MM.1S (cell line): ENCODE results near the gene LAPTM4A.
"Not testable (repeated sequence)": the region's sequence is repeated elsewhere in the genome, so short reads cannot be mapped to it uniquely, and the experiment has no call there.

Experiments
- DNase-seq: peaks from one replicate; pipeline ENCODE4 v3.0.0-alpha.2; 2015
- H2AFZ ChIP-seq: fragments of 300-600 bp; sonication (generic); 2 replicates; pipeline ENCODE4 v1.6.0; 2016; ENCODE audit warnings: antibody characterized with exemption, low read length
- H3F3A ChIP-seq: fragments of 300-600 bp; sonication (generic); 2 replicates; pipeline ENCODE4 v1.6.1; 2016; ENCODE audit warnings: mild to moderate bottlenecking, antibody characterized with exemption, low read length, moderate library complexity, mixed read lengths; ENCODE audit not compliant: insufficient read depth
- H3K27ac ChIP-seq: fragments of 300-600 bp; sonication (generic); 2 replicates; pipeline ENCODE4 v1.5.1; 2016; ENCODE audit warnings: mild to moderate bottlenecking, low read length
- H3K27me3 ChIP-seq: fragments of 300-600 bp; sonication (generic); replicated peaks from 2 replicates; pipeline ENCODE4 v1.6.0; 2016; ENCODE audit warnings: low read length; ENCODE audit not compliant: insufficient read depth
- H3K36me3 ChIP-seq: fragments of 300-600 bp; sonication (generic); replicated peaks from 2 replicates; pipeline ENCODE4 v1.6.1; 2016; ENCODE audit warnings: mild to moderate bottlenecking, low read length, mixed read lengths; ENCODE audit not compliant: insufficient read depth
- H3K4me1 ChIP-seq: fragments of 300-600 bp; sonication (generic); 2 replicates; pipeline ENCODE4 v1.6.1; 2016; ENCODE audit warnings: low read length, mixed read lengths
- H3K4me2 ChIP-seq: fragments of 300-600 bp; sonication (generic); 2 replicates; pipeline ENCODE4 v1.6.0; 2016; ENCODE audit warnings: low read depth, low read length
- H3K4me3 ChIP-seq: fragments of 300-600 bp; sonication (generic); 2 replicates; pipeline ENCODE4 v1.5.1; 2016; ENCODE audit warnings: low read length, mixed read lengths
- H3K79me2 ChIP-seq: fragments of 300-600 bp; sonication (generic); 2 replicates; pipeline ENCODE4 v1.6.1; 2016; ENCODE audit warnings: mixed run types, low read length, mixed read lengths
- H3K9ac ChIP-seq: fragments of 300-600 bp; sonication (generic); 2 replicates; pipeline ENCODE4 v1.6.1; 2016; ENCODE audit warnings: low read length, mixed read lengths
- H3K9me2 ChIP-seq: fragments of 300-600 bp; sonication (generic); replicated peaks from 2 replicates; pipeline ENCODE4 v1.6.1; 2016; ENCODE audit warnings: mild to moderate bottlenecking, low read length, mixed read lengths; ENCODE audit not compliant: insufficient read depth
- H3K9me3 ChIP-seq: fragments of 300-600 bp; sonication (generic); replicated peaks from 2 replicates; pipeline ENCODE4 v1.6.1; 2016; ENCODE audit warnings: mild to moderate bottlenecking, low read length, mixed read lengths; ENCODE audit not compliant: insufficient read depth
- H4K20me1 ChIP-seq: fragments of 300-600 bp; sonication (generic); 2 replicates; pipeline ENCODE4 v1.6.1; 2016; ENCODE audit warnings: mild to moderate bottlenecking, low read length, moderate library complexity, mixed read lengths; ENCODE audit not compliant: insufficient read depth
- EZH2 ChIP-seq: fragments of 300-600 bp; sonication (generic); optimal IDR thresholded peaks from 2 replicates; pipeline ENCODE3; 2017; ENCODE audit warnings: low read depth, mild to moderate bottlenecking, antibody characterized with exemption, low read length, mixed read lengths
- EZH2phosphoT487 ChIP-seq: fragments of 300-600 bp; sonication (generic); IDR thresholded peaks from 2 replicates; pipeline ENCODE4 v1.6.1; 2018; ENCODE audit warnings: antibody characterized with exemption, low read length
- TF ChIP-seq, protein P1 (sequence below): fragments of 300-600 bp; sonication (generic); IDR thresholded peaks from 2 replicates; pipeline ENCODE4 v1.5.1; 2016; ENCODE audit warnings: antibody characterized with exemption, low read length, mixed read lengths

LAPTM4A gene

DNA sequence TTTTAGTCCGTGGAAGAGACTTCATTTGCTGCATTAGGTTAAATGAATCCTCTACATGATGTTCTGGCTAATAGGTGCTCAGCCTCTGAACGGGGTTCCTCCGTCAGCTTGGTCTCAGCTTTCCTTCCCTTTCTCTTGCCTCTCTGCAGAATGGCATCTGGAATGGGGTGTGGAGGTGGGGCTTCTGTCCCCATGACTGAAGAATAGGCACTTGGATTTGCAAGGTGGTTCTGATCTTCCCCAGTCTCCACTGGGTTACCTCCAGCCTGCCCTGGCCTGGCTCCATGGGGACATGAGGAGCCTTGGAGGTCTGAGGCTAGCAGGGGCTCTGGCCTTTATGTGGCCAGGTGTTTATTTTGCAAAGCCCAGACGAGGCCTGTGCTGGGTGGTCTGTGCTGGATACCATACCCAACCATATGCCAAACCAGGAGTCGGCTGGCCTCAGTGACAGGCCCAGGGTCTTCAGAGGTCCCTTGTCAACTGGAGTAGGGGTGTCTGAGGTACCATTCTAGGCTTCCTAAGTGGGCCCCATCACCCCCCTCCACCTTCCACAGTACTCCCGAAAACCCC lies 28.2 kb upstream of the LAPTM4A start:
- no peaks in the 10 kb centered on the region for H3F3A ChIP-seq
- no peaks in the 10 kb centered on the region for H3K4me1 ChIP-seq
- no peak overlapping the region for H3K4me2 ChIP-seq
- no peaks in the 10 kb centered on the region for H3K9me2 ChIP-seq
- H2AFZ ChIP-seq: no peak overlapping the region
- DNase-seq: no peak
- H3K4me3 ChIP-seq: no peak overlapping the region
- no peaks in the 10 kb centered on the region for H3K36me3 ChIP-seq
- H4K20me1 ChIP-seq: no peaks in the 10 kb centered on the region
- no peaks in the 10 kb centered on the region for H3K79me2 ChIP-seq
- no peak overlapping the region for H3K9ac ChIP-seq
- TF ChIP-seq EZH2 (no peak), EZH2phosphoT487 (no peak)
- TF ChIP-seq, protein P1, sequence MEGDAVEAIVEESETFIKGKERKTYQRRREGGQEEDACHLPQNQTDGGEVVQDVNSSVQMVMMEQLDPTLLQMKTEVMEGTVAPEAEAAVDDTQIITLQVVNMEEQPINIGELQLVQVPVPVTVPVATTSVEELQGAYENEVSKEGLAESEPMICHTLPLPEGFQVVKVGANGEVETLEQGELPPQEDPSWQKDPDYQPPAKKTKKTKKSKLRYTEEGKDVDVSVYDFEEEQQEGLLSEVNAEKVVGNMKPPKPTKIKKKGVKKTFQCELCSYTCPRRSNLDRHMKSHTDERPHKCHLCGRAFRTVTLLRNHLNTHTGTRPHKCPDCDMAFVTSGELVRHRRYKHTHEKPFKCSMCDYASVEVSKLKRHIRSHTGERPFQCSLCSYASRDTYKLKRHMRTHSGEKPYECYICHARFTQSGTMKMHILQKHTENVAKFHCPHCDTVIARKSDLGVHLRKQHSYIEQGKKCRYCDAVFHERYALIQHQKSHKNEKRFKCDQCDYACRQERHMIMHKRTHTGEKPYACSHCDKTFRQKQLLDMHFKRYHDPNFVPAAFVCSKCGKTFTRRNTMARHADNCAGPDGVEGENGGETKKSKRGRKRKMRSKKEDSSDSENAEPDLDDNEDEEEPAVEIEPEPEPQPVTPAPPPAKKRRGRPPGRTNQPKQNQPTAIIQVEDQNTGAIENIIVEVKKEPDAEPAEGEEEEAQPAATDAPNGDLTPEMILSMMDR: no peak
- H3K9me3 ChIP-seq: no peaks in the 10 kb centered on the region
- H3K27ac ChIP-seq: no peak overlapping the region
- H3K27me3 ChIP-seq: no peaks in the 10 kb centered on the region

DNA sequence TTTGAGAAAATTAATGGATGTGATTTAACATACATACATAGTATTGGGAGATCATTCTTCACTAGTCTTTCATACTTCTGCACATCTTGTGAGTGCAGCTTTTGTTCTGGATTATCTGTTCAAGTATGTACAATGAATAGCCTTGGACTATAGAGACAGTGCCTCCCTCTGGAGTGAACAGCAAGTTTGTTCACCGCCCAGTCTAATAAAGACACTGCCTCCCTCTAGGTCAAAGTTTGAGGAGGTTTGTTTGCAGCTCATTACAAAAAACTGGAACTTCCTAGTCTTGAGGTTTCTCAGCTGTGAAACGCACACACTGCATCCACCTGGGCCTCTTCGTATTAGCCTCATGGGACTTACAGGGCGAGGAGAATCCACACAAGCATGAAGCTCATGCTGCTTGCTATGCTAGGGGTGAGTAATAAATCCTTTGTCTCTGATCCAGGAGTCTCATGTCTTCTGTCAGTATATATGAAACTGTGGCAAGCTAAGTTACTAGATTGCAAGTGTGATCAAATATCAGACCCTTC lies 26.0 kb upstream of the LAPTM4A start:
- Histone ChIP-seq H3K9me2 (no peaks in the 10 kb centered on the region), H3K9me3 (no peaks in the 10 kb centered on the region), H3K27ac (no peak overlapping the region), H3K4me3 (no peak overlapping the region), H4K20me1 (no peaks in the 10 kb centered on the region), H3K36me3 (no peaks in the 10 kb centered on the region), H3K4me1 (no peaks in the 10 kb centered on the region), H3K9ac (no peak overlapping the region), H3K79me2 (no peaks in the 10 kb centered on the region), H3K4me2 (no peak overlapping the region), H3F3A (no peaks in the 10 kb centered on the region), H3K27me3 (no peaks in the 10 kb centered on the region), H2AFZ (no peak overlapping the region)
- TF ChIP-seq EZH2: no peak
- DNase-seq: no peak

DNA sequence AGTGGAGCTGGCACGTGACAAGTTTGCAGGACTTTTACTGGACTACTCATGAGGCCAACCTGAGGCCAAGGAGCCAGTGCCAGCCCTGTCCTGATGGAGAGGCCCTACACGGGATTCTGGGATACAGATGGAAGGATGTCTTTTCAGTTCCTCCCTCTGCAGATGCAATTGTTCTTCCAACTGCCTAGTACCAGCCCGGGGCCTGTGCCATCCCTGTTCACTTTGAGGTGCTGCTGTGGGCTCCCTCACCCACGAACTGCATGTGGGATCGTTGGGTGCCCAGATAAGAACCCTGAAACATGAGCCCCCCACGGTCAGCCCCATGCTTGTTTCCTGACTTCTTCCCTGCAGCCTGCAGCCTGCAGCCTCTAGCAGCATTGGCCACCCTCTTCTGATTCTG lies 25.3 kb upstream of the LAPTM4A start:
- no peaks in the 10 kb centered on the region for H3F3A ChIP-seq
- no peak overlapping the region for H3K4me2 ChIP-seq
- no peaks in the 10 kb centered on the region for H3K27me3 ChIP-seq
- no peaks in the 10 kb centered on the region for H3K36me3 ChIP-seq
- no peak overlapping the region for H3K27ac ChIP-seq
- H3K9ac ChIP-seq: no peak overlapping the region
- DNase-seq: no peak
- H3K79me2 ChIP-seq: no peaks in the 10 kb centered on the region
- no peaks in the 10 kb centered on the region for H3K9me2 ChIP-seq
- no peak overlapping the region for H2AFZ ChIP-seq
- no peak overlapping the region for H3K4me3 ChIP-seq
- H3K4me1 ChIP-seq: no peaks in the 10 kb centered on the region
- TF ChIP-seq, protein P1: no peak
- TF ChIP-seq EZH2 (no peak), EZH2phosphoT487 (no peak)
- H4K20me1 ChIP-seq: no peaks in the 10 kb centered on the region
- no peaks in the 10 kb centered on the region for H3K9me3 ChIP-seq

DNA sequence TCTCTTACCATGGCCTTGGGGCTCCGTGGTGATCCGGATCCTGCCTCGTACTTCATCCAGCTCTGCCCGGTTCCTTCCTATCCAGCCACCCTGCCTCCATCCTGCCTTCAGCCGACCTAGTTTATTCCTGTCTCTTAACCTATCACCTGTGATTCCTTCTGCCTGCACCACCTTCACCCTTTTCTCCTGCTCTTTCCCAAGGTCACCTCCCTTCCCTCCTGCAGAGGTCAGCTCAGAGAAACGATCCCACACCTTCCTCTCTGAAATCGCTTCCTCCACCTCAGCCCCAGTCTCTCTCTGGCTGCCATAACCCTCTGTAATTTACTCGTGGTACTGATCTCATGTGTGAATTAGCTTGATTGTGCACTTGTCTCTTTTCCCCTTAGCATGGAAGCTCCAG lies 23.5 kb upstream of the LAPTM4A start:
- DNase-seq: no peak
- TF ChIP-seq, protein P1: no peak
- TF ChIP-seq EZH2phosphoT487 (no peak), EZH2 (no peak)
- Histone ChIP-seq H3K9ac (no peak overlapping the region), H3K9me3 (no peaks in the 10 kb centered on the region), H3K27me3 (no peaks in the 10 kb centered on the region), H3K36me3 (no peaks in the 10 kb centered on the region), H3K79me2 (no peaks in the 10 kb centered on the region), H2AFZ (no peak overlapping the region), H3F3A (no peaks in the 10 kb centered on the region), H3K4me1 (no peaks in the 10 kb centered on the region), H4K20me1 (no peaks in the 10 kb centered on the region), H3K9me2 (no peaks in the 10 kb centered on the region), H3K27ac (no peak overlapping the region), H3K4me2 (no peak overlapping the region), H3K4me3 (no peak overlapping the region)

DNA sequence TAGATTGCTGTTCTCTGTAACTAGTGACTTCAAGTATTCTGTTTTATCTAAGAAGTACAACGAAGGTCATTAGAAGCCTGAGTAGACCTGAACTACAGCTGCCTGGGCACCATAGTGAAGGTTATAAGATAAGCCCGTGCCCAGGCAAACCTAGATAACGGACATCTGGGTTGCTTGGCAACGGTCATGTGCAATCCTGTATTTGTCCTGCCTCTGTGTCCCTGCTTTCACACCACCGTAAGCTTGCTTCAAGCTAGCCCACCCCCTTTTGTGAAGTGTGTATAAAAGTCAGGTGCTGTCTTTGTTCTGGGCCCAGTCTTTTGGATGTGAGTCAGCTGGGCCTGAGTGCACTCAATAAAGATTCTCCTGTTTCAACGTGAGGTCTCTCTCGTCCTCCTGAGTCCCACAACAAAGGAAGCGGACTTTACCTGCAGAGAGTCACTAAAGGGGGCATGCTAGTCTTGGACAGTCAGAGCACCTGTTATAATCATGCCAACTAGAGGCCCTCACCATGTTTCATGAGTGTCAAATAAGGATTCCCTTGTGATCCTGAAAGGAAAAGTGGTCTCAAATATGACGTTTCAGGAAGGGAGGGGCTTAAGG lies 22.7 kb upstream of the LAPTM4A start:
- DNase-seq, H3F3A ChIP-seq, H4K20me1 ChIP-seq, H3K9me3 ChIP-seq, H3K79me2 ChIP-seq, H2AFZ ChIP-seq, H3K36me3 ChIP-seq, H3K4me3 ChIP-seq, H3K27me3 ChIP-seq, H3K9me2 ChIP-seq, H3K4me2 ChIP-seq, H3K4me1 ChIP-seq, H3K9ac ChIP-seq, H3K27ac ChIP-seq: not testable (repeated sequence)
